ENCODE measurements around the gene MAGT1. TPM values are rescaled to one million over a fixed set of nuclear protein-coding genes. Genes with fewer than 3 reads are reported as not detected.

Gene MAGT1
- total RNA-seq, 2 experiments from 2014 or later: 40.0 to 44.8 TPM

DNA sequence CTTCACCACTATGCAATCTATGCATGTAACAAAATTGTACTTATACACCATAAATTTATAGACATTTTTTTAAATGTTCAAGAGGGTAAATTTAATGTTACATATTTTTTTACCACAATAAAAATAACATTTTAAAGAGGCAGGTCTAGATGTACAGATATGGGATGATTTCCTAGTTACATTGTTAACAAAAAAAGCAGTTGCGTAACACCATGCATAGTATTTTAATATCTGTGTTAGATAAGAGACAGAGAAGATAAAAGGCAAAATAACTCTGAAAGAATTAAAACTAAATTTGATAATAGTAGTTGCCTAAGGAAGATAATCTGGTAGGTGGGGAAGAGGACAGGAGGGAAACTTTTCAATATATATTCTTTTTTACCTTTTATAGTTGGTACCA is 100.1 kb downstream of the MAGT1 start:
- H3K4me3 Mint-ChIP-seq: no peak overlapping the region
- ATAC-seq (ENCODE audit: low read depth): no peak
- POLR2A ChIA-PET: no interaction called here
- H3K27ac Mint-ChIP-seq: no peak overlapping the region
- no peaks in the 10 kb centered on the region for H3K27me3 Mint-ChIP-seq
- DNase-seq: no peak
- H3K4me1 Mint-ChIP-seq: no peaks in the 10 kb centered on the region
- no peaks in the 10 kb centered on the region for H3K36me3 Mint-ChIP-seq
- no peaks in the 10 kb centered on the region for H3K9me3 Mint-ChIP-seq

DNA sequence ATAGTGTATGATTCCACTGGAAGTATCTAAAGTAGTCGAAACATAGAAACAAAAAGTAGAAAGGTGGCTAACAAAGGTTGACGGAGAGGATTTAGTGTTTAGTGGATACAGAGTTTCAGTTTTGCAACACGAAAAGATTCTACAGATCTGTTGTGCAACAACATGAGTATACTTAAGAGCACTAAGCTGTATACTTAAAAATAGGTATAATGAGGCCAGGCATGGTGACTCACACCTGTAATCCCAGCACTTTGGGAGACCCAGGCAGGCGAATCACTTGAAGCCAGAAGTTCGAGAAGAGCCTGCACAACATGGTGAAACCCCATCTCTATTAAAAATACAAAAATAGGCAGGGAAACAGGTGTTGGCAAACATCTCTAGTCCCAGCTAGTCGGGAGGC is 101.3 kb downstream of the MAGT1 start:
- no peak for DNase-seq
- Mint-ChIP-seq H3K27ac (no peak overlapping the region), H3K36me3 (no peaks in the 10 kb centered on the region), H3K27me3 (no peaks in the 10 kb centered on the region), H3K4me3 (no peak overlapping the region), H3K4me1 (no peaks in the 10 kb centered on the region), H3K9me3 (no peaks in the 10 kb centered on the region)
- POLR2A ChIA-PET: no interaction called here
- no peak for ATAC-seq (ENCODE audit: low read depth)

- peak overlapping the region; percentile 85 for H3K27ac Mint-ChIP-seq
- H3K4me1 Mint-ChIP-seq: peaks cover 13% of the 10 kb centered on the region
- ATAC-seq (ENCODE audit: low read depth) (peak; percentile 58), DNase-seq (no peak)
- peak overlapping the region; percentile 80 for H3K4me3 Mint-ChIP-seq
- no peaks in the 10 kb centered on the region for H3K27me3 Mint-ChIP-seq
- peaks cover 3% of the 10 kb centered on the region for H3K36me3 Mint-ChIP-seq
- H3K9me3 Mint-ChIP-seq: no peaks in the 10 kb centered on the region
- POLR2A ChIA-PET: interaction anchor here (1.2 kb wide), 1 partner anchor 107 kb away, joined by 5 read pairs; the partner anchor contains the start of gene MAGT1
Observed at GRCh38 chrX:77788050-77788449, 107.2 kb downstream of the MAGT1 start.

GRCh38 chrX:77786365-77786680 is 108.9 kb downstream of the MAGT1 start:
- Mint-ChIP-seq H3K27me3 (no peaks in the 10 kb centered on the region), H3K9me3 (no peaks in the 10 kb centered on the region), H3K4me3 (peak overlapping the region; percentile 100), H3K4me1 (peaks cover 15% of the 10 kb centered on the region), H3K36me3 (peaks cover 4% of the 10 kb centered on the region), H3K27ac (peak overlapping the region; percentile 100)
- POLR2A ChIA-PET: interaction anchor here (0.8 kb wide), 1 partner anchor 1456 kb away, joined by 3 read pairs; no protein-coding TSS in a partner anchor
- DNase-seq: no peak
- peak; percentile 19 for ATAC-seq (ENCODE audit: low read depth)

GRCh38 chrX:77785486-77786364 is 109.5 kb downstream of the MAGT1 start, which contains the start of gene ATRX:
ATRX (minus strand) TSS chrX:77786216; CDS start chrX:77786001, 215 bp downstream.
- Mint-ChIP-seq H3K27ac (peak within 1 kb of the TSS; percentile 100), H3K36me3 (peaks cover 4% of the 10 kb centered on the region), H3K9me3 (no peaks in the 10 kb centered on the region), H3K4me1 (peaks cover 15% of the 10 kb centered on the region), H3K27me3 (no peaks in the 10 kb centered on the region), H3K4me3 (peak within 1 kb of the TSS; percentile 100)
- POLR2A ChIA-PET: interaction anchor here (0.8 kb wide), 1 partner anchor 1456 kb away, joined by 3 read pairs; no protein-coding TSS in a partner anchor
- DNase-seq (peak; percentile 80), ATAC-seq (ENCODE audit: low read depth) (peak; percentile 90)

GRCh38 chrX:77779695-77780094 is 115.5 kb downstream of the MAGT1 start:
- ATAC-seq (ENCODE audit: low read depth): no peak
- Mint-ChIP-seq H3K36me3 (peaks cover 9% of the 10 kb centered on the region), H3K4me1 (peaks cover 25% of the 10 kb centered on the region), H3K4me3 (no peak overlapping the region), H3K9me3 (no peaks in the 10 kb centered on the region), H3K27me3 (no peaks in the 10 kb centered on the region), H3K27ac (no peak overlapping the region)
- no peak for DNase-seq
- POLR2A ChIA-PET: interaction anchor here (0.7 kb wide), 1 partner anchor 277 kb away, joined by 6 read pairs; no protein-coding TSS in a partner anchor

- ATAC-seq (ENCODE audit: low read depth) (no peak), DNase-seq (no peak)
- no peak overlapping the region for H3K27ac Mint-ChIP-seq
- POLR2A ChIA-PET: no interaction called here
- H3K27me3 Mint-ChIP-seq: no peaks in the 10 kb centered on the region
- H3K36me3 Mint-ChIP-seq: peaks cover 11% of the 10 kb centered on the region
- peaks cover 16% of the 10 kb centered on the region for H3K4me1 Mint-ChIP-seq
- H3K4me3 Mint-ChIP-seq: no peak overlapping the region
- H3K9me3 Mint-ChIP-seq: no peaks in the 10 kb centered on the region
Observed at GRCh38 chrX:77776659-77777058, 118.6 kb downstream of the MAGT1 start.

Other genes starting within 250 kb of the MAGT1 start
- 10 to 100 TPM; 86.7 to 96.1 TPM for gene ATRX, start 109.2 kb downstream of the MAGT1 start, total RNA-seq
- 100 to 1,000 TPM; 232 to 239 TPM for gene COX7B, start 4.0 kb upstream of the MAGT1 start, total RNA-seq
- 10 to 100 TPM; 13.4 to 13.5 TPM for gene ATP7A, start 15.3 kb upstream of the MAGT1 start, total RNA-seq
- gene PGAM4, start 74.2 kb upstream of the MAGT1 start, total RNA-seq: not detected
- gene PGK1, start 208.8 kb upstream of the MAGT1 start, total RNA-seq: 1,000 to 10,000 TPM; 1,159 to 1,213 TPM
- 10 to 100 TPM; 14.8 to 15.7 TPM for gene TAF9B, start 244.2 kb upstream of the MAGT1 start, total RNA-seq

All from activated naive CD8-positive, alpha-beta T cell treated with anti-CD3 and anti-CD28 coated beads, Interleukin-2, amount 10 ng/mL, durations not matched to agents 7 days and 5 days (primary cell).